RPMI8226 (cell line): ENCODE data around the gene C2orf68.
"Not testable (repeated sequence)": the region's sequence is repeated elsewhere in the genome, so short reads cannot be mapped to it uniquely, and the experiment has no call there.

ENCODE experiments used
- DNase-seq: peaks from one replicate; pipeline ENCODE4 v3.0.0-alpha.2; 2015

C2orf68 gene

GRCh38 chr2:85628658-85629057 lies 16.8 kb upstream of the C2orf68 start:
- no peak for DNase-seq

- no peak for DNase-seq
Observed at GRCh38 chr2:85623991-85624390, 12.1 kb upstream of the C2orf68 start.

GRCh38 chr2:85621338-85621737 lies 9.5 kb upstream of the C2orf68 start:
- no peak for DNase-seq

GRCh38 chr2:85619617-85620016 lies 7.8 kb upstream of the C2orf68 start:
- DNase-seq = no peak

- DNase-seq = not testable (repeated sequence)
Observed at GRCh38 chr2:85617723-85618122, 5.9 kb upstream of the C2orf68 start.

GRCh38 chr2:85615413-85615728 lies 3.5 kb upstream of the C2orf68 start:
- DNase-seq = no peak

- DNase-seq = not testable (repeated sequence)
Observed at GRCh38 chr2:85614757-85615156, 2.9 kb upstream of the C2orf68 start.

GRCh38 chr2:85613717-85614515 lies 2.0 kb upstream of the C2orf68 start:
- DNase-seq = no peak

- no peak for DNase-seq
Observed at GRCh38 chr2:85611217-85611704, 605 bp downstream of the C2orf68 start.

- DNase-seq = no peak
Observed at GRCh38 chr2:85607268-85608215, 4.3 kb downstream of the C2orf68 start.

GRCh38 chr2:85606116-85606455 lies 5.8 kb downstream of the C2orf68 start:
- no peak for DNase-seq

GRCh38 chr2:85605406-85606115 lies 6.3 kb downstream of the C2orf68 start:
- DNase-seq = no peak

- DNase-seq = no peak
Observed at GRCh38 chr2:85604568-85605339, 7.1 kb downstream of the C2orf68 start.

- DNase-seq = not testable (repeated sequence)
Observed at GRCh38 chr2:85604133-85604444, 7.8 kb downstream of the C2orf68 start.

GRCh38 chr2:85602476-85603234 lies 9.2 kb downstream of the C2orf68 start, which contains the start of gene TMEM150A:
Gene TMEM150A, minus strand, starts transcription at chr2:85602698. Its CDS starts 750 bp downstream, at chr2:85601948.
- peak; percentile 96 for DNase-seq

- DNase-seq = no peak
Observed at GRCh38 chr2:85601771-85602475, 9.9 kb downstream of the C2orf68 start.

GRCh38 chr2:85600951-85601770 lies 10.7 kb downstream of the C2orf68 start:
- no peak for DNase-seq

- DNase-seq = no peak
Observed at GRCh38 chr2:85600235-85600575, 11.7 kb downstream of the C2orf68 start.

- no peak for DNase-seq
Observed at GRCh38 chr2:85599468-85600234, 12.2 kb downstream of the C2orf68 start.
